ENCODE measurements around the gene PRKCQ.

Gene PRKCQ

GRCh38 chr10:6465854-6466601 lies 114.0 kb downstream of the PRKCQ start:
- DNase-seq, result no peak
- Histone ChIP-seq H3K36me3 (no peaks in the 10 kb centered on the region), H3K4me1 (no peaks in the 10 kb centered on the region), H3K4me3 (ENCODE audit: low read depth, low read length) (no peak overlapping the region), H3K27me3 (no peaks in the 10 kb centered on the region), H3K9me3 (no peaks in the 10 kb centered on the region)
- TF ChIP-seq CTCF (IDR thresholded peaks at IDR 0.05; ENCODE audit: low read depth, low read length), result no peak

- H3K4me1 ChIP-seq, result no peaks in the 10 kb centered on the region
- TF ChIP-seq CTCF (IDR thresholded peaks at IDR 0.05; ENCODE audit: low read depth, low read length), result no peak
Measured at GRCh38 chr10:6465437-6465836, 114.6 kb downstream of the PRKCQ start.

DNA sequence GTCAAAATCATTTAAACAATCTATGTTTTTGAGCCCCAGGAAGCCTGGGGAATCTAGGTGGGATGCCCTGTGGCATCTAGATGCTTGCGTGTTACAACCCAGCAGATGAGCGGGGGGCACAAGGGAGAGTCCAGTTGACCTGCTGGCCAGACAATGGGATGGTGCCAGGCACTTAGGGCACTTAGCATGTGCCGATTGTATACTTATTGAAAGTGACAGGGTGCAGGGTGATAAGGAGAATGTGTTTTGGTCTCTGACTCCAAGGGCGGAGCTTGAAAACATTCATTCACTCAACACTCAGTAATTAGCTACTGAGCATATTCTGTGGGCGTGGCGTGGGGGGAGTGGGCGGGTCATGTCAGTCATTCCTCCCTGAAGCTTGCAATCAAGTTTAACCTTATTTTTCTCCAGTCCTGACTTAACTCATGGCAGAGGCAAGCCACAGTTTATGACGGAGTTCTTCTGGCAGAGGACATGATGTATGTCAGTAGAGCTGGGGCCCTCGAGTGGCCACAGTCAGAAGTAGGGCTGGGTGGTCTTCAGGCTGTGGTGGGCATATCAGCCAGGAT lies 115.1 kb downstream of the PRKCQ start:
- Histone ChIP-seq H3K4me3 (ENCODE audit: low read depth, low read length) (no peak overlapping the region), H3K4me1 (no peaks in the 10 kb centered on the region), H3K9me3 (no peaks in the 10 kb centered on the region), H3K27me3 (no peaks in the 10 kb centered on the region), H3K36me3 (no peaks in the 10 kb centered on the region)
- DNase-seq, result no peak
- TF ChIP-seq CTCF (IDR thresholded peaks at IDR 0.05; ENCODE audit: low read depth, low read length), result no peak

More at GRCh38 chr10:6465437-6465836, 114.6 kb downstream of the PRKCQ start:
- Histone ChIP-seq H3K27me3 (no peaks in the 10 kb centered on the region), H3K4me3 (ENCODE audit: low read depth, low read length) (no peak overlapping the region), H3K36me3 (no peaks in the 10 kb centered on the region), H3K9me3 (no peaks in the 10 kb centered on the region)
- DNase-seq, result no peak

GRCh38 chr10:6463366-6463765 lies 116.7 kb downstream of the PRKCQ start:
- Histone ChIP-seq H3K27me3 (no peaks in the 10 kb centered on the region), H3K9me3 (no peaks in the 10 kb centered on the region), H3K4me3 (ENCODE audit: low read depth, low read length) (no peak overlapping the region), H3K36me3 (no peaks in the 10 kb centered on the region), H3K4me1 (no peaks in the 10 kb centered on the region)
- no peak for DNase-seq
- no peak for TF ChIP-seq CTCF (IDR thresholded peaks at IDR 0.05; ENCODE audit: low read depth, low read length)

DNA sequence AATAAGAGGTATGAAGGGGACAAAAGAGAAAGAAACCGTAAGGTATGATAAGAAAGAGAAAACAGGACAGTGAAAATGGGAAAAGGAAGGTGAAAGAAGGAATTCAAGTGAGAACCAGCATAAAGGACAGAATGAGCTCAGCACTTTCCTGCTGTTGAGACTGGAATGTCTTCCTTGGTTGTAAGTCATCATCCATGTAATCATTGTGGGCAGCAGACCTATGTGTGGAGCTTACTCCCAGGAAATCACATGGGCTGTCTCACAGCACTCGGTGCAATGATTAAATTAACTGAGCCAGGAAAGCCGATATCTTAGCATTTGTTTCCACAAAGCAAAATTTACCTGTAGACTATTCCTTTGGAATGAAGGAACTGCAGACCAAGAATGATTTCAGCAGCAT lies 118.1 kb downstream of the PRKCQ start:
- no peak for TF ChIP-seq CTCF (IDR thresholded peaks at IDR 0.05; ENCODE audit: low read depth, low read length)
- H3K36me3 ChIP-seq, result no peaks in the 10 kb centered on the region

DNA sequence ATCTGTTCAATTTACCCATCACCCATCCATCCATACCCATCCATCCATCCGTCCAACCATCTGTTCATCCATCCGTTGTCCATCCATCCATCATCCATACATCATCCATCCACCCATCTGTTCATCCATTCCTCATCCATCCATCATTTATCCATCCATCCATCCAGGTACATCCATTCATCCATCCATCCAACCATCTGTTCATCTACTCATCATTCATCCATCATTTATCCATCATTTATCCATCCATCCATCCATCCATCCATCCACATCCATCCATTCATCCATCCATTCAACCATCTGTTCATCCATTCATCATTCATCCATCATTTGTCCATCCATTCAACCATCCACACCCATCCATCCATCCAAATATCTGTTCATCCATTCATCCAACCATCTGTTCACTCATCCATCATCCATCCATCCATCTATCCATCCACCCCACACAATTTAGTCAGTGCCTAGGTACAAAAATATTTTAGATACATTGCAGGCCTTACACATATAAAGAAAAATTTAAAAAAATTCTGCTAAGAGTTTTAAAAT lies 119.1 kb downstream of the PRKCQ start:
- no peak overlapping the region for H3K4me3 ChIP-seq (ENCODE audit: low read depth, low read length)
- no peaks in the 10 kb centered on the region for H3K4me1 ChIP-seq
- DNase-seq, result no peak
- no peaks in the 10 kb centered on the region for H3K36me3 ChIP-seq
- no peaks in the 10 kb centered on the region for H3K9me3 ChIP-seq
- no peaks in the 10 kb centered on the region for H3K27me3 ChIP-seq
- no peak for TF ChIP-seq CTCF (IDR thresholded peaks at IDR 0.05; ENCODE audit: low read depth, low read length)

More for the DNA sequence above, 118.1 kb downstream of the PRKCQ start:
- Histone ChIP-seq H3K27me3 (no peaks in the 10 kb centered on the region), H3K4me3 (ENCODE audit: low read depth, low read length) (no peak overlapping the region), H3K4me1 (no peaks in the 10 kb centered on the region), H3K9me3 (no peaks in the 10 kb centered on the region)
- DNase-seq, result no peak
